Germinal center (tissue), 1 donor: ENCODE results near the gene SERPINB6.
"Not testable (repeated sequence)": the region's sequence is repeated elsewhere in the genome, so short reads cannot be mapped to it uniquely, and the experiment has no call there.

Source experiments
- DNase-seq: peaks from one replicate; pipeline ENCODE4 v3.0.0; 2012; ENCODE audit warnings: mixed read lengths, low spot score

SERPINB6 gene

GRCh38 chr6:2938004-2938631 is 33.2 kb downstream of the SERPINB6 start:
- no peak for DNase-seq

DNA sequence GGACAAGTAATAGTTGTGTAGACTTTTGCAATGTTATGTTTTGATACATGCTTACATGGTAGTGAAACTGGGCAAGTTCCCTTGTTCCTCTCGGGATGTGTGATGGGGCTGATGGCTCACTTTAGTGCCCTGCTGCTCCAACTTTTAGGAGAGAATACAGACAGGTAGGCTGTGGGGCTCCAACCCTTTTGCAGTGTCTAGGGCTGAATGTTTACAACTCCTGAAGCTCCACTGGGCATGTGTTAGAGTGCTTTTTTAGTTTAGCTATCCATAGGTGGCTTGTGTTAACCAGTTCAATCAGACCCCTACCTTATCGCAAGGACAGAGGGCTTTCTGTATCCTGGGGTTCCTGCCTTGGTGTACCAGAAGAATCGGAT is 33.8 kb downstream of the SERPINB6 start:
- DNase-seq: no peak

GRCh38 chr6:2935566-2936291 is 35.6 kb downstream of the SERPINB6 start:
- DNase-seq: no peak

GRCh38 chr6:2934057-2934456 is 37.3 kb downstream of the SERPINB6 start:
- DNase-seq: no peak

DNA sequence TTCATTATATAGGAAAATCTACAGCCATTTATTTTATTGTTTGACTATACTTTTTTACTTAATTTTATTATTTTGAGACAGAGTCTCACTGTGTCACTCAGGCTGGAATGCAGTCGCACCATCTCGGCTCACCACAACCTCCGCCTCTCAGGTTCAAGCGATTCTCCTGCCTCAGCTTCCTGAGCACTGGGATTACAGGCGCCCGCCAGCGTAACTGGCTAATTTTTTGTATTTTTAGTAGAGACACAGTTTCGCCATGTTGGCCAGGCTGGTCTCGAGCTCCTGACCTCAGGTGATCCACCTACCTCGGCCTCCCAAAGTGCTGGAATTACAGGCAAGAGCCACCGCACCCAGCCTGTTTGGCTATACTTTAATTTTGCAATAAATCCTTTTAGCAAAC is 38.5 kb downstream of the SERPINB6 start:
- DNase-seq: not testable (repeated sequence)

- DNase-seq: peak; percentile 88
These were observed 39.2 kb downstream of the SERPINB6 start for GRCh38 chr6:2931970-2932748.

GRCh38 chr6:2931055-2931454 is 40.3 kb downstream of the SERPINB6 start:
- DNase-seq: no peak

DNA sequence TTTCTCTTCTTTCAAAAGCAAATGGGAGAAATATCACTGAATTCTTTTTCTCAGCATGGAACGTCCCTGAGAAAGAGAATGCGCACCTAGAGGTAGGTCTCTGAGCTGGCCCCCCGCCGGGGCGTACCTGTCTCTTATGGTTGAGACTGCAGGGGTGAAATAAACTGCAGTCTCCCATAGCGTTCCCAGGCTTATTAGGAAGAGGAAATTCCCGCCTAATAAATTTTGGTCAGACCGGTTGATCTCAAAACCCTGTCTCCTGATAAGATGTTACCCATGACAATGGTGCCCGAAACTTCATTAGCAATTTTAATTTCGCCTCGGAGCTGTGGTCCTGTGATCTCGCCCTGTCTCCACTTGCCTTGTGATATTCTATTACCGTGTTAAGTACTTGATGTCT is 43.4 kb downstream of the SERPINB6 start:
- DNase-seq: not testable (repeated sequence)

DNA sequence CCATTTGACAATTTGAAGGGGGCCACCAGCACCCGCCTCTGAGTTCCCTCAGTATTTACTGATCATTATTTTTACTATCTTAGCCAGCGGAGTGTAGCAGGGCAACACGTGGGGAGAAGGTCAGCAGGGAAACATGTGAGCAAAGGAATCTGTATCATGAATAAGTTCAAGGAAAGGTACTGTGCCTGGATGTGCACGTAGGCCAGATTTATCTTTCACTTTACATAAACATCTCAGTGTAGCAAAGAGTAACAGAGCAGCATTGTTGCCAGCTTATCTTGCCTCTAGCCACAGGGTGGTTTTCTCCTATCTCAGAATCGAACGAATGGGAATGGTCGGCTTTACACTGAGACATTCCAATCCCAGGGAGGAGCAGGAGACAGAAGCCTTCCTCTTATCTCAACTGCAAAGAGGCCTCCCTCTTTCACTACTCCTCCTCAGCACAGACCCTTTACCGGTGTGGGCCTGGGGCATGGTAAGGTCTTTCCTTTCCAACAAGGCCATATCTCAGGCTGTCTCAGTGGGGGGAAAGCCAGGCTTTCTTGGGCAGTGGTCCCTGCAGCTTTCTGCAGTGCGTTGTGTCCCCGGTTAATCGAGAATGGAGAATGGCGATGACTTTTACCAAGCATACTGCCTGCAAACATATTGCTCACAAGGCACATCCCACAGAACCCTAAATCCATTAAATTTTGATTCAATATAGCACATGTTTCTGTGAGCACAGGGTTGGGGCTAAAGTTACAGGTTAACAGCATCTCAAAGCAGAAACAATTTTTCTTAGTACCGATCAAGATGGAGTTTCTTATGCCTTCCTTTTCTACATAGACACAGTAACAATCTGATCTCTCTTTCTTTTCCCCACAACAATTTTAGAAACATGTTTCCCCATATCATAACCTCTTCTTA is 45.3 kb downstream of the SERPINB6 start:
- DNase-seq: not testable (repeated sequence)

- DNase-seq: no peak
These were observed 49.7 kb downstream of the SERPINB6 start for GRCh38 chr6:2921520-2922115.

GRCh38 chr6:2920671-2921112 is 50.7 kb downstream of the SERPINB6 start:
- DNase-seq: no peak

DNA sequence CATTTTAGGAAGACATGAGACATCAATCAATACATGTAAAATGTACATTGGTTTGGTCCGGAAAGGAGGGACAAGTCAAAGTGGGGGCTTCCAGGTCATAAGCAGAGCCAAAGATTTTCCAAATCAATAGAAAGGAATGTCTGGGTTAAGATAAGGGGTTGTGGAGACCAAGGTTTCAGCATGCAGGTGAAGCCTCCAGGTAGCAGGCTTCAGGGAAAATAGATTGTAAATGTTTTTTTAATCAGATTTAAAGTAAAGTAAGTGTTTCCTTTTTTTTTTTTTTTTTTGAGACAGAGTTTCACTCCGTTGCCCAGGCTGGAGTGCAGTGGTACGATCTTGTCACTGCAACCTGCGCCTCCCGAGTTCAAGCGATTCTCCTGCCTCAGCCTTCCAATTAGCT is 51.5 kb downstream of the SERPINB6 start:
- no peak for DNase-seq

DNA sequence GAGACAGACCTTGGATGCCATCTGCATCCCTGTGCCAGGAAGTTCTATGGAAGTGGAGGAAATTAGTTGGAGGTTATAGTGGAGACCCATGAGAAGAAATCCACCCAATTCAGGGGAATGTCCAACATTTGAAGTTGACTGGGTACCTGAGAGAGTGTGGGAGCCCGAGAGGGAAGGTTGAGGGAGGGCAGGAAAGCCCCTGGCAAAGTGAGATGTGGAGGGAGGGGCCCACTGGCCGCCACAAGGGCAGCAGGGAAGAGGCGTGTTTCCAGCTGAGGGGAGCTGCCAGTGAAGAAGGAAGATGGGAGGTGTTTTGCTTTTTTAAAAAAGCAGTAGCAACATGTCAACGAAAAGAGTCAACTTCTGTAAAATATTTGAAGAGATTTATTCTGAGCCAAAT is 52.0 kb downstream of the SERPINB6 start:
- DNase-seq: no peak

GRCh38 chr6:2918936-2919335 is 52.4 kb downstream of the SERPINB6 start:
- no peak for DNase-seq

- DNase-seq: no peak
These were observed 53.4 kb downstream of the SERPINB6 start for GRCh38 chr6:2917801-2918445.

DNA sequence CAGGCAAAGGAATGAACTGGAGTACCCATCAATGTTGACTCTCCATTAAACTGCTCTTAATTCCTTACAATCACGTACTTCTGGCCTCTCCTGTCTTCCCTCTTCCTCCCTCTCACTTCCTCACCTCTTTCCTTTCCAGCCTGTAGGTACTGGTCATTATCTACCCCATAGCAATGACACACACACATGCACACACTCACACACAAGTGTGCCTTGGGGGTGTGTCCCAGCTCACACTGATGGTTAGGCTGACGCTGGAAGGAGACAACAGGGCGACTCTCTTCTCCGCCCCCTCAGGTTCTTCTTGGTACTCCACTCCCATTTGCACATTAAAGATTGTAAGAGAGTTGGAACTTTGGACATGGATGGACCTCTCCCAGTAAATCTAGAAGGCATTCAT is 54.3 kb downstream of the SERPINB6 start:
- no peak for DNase-seq

- no peak for DNase-seq
These were observed 55.0 kb downstream of the SERPINB6 start for GRCh38 chr6:2916158-2916925.

GRCh38 chr6:2915150-2915549 is 56.2 kb downstream of the SERPINB6 start:
- DNase-seq: no peak

GRCh38 chr6:2914318-2914660 is 57.1 kb downstream of the SERPINB6 start:
- DNase-seq: no peak

- no peak for DNase-seq
These were observed 57.6 kb downstream of the SERPINB6 start for GRCh38 chr6:2913621-2914317.
